Glomerular visceral epithelial cell (primary cell): Measurements from ENCODE around the gene ABCB4.

Experiments
- DNase-seq: peaks from one replicate; pipeline ENCODE4 v3.0.0-alpha.2; 2016; ENCODE audit errors: extremely low spot score

The ABCB4 gene

GRCh38 chr7:87475359-87476178, at the start of gene ABCB4:
TSS of gene ABCB4 (minus strand) at chr7:87475680. CDS start at chr7:87475465, 215 bp downstream.
- DNase-seq = peak; percentile 22

- no peak for DNase-seq
Observed at GRCh38 chr7:87518735-87519134, 43.3 kb upstream of the ABCB4 start.

GRCh38 chr7:87517891-87518290, 42.4 kb upstream of the ABCB4 start:
- DNase-seq = no peak

DNA sequence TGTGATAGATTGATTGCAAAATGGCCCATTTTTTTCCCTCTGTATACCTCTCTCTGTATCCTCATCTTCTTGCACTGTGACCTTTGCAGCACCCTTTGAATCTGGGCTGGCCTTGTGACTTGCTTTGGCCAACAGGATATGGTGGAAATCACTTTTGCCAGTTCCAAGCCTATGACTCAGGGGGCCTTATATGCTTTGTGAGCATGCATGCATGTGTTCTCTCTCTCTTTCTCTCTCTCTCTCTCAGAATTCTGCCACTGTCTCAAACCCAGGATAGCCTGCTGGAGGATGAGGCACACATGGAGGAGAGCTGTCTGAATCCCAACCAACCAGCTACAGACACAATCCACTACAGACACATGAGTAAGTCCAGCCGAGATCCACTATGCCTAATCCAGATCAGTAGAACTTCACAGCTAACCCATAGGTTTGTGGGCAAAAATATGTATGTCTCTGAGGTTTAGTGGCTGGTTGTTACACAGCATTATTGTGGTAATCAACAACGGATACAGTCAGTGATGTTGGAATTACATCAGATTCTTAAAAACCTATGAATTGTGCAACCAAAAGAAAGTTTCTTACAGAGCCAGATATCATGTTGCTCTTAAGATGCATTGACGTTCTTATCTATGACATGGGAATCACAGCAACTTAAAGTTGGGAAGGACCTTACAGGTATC, 41.8 kb upstream of the ABCB4 start:
- peak; percentile 12 for DNase-seq

DNA sequence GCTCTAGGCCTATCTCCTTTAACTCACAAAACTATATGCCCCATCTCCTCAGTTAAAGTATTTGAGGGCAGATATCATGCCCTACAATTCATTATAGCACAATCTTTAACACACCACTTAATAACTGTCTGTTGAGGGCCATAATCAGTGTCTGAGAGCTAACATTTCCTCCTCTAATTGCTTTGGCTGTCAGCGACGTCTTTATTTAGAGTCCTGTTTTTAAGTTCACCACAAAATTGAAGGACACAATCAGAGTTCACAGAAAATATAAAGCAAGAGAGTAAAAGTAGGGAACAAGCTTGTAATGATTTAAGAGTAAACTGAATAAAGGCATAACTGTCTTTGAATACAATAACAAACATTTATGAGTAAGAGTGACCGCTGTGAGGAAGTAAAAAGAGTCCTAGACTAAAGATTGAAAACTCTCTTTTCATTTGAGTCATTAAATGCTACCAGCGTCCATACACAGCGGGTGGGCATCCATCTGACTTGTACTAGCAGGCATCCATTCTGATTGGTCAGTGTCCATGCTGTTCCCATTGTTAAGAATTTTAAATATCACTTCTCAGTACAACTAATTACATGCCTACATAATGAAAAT, 38.4 kb upstream of the ABCB4 start:
- DNase-seq = no peak

- DNase-seq = no peak
Observed at GRCh38 chr7:87512906-87513305, 37.4 kb upstream of the ABCB4 start.

DNA sequence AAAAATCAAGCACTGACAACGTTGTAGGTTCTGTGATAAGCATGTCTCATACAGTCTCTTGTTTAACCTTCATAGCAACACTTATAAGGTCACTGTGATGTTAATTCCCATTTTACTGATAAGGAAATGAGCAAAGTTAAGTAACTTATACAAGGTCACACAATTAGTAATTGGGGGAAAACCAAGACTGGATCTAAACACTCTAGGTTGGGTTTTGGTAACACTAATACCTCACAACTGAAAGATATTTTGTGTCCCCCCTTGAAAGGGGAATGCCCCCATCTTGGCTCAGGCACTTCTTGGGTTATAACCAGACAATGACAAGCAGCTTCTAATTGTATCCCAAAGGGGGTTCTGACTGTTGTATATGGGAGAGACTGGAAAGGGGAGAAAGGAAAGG, 36.0 kb upstream of the ABCB4 start:
- DNase-seq = no peak

- DNase-seq = no peak
Observed at GRCh38 chr7:87510411-87510875, 35.0 kb upstream of the ABCB4 start.

- DNase-seq = no peak
Observed at GRCh38 chr7:87507446-87507845, 32.0 kb upstream of the ABCB4 start.

GRCh38 chr7:87506246-87507180, 31.0 kb upstream of the ABCB4 start:
- peak; percentile 25 for DNase-seq

DNA sequence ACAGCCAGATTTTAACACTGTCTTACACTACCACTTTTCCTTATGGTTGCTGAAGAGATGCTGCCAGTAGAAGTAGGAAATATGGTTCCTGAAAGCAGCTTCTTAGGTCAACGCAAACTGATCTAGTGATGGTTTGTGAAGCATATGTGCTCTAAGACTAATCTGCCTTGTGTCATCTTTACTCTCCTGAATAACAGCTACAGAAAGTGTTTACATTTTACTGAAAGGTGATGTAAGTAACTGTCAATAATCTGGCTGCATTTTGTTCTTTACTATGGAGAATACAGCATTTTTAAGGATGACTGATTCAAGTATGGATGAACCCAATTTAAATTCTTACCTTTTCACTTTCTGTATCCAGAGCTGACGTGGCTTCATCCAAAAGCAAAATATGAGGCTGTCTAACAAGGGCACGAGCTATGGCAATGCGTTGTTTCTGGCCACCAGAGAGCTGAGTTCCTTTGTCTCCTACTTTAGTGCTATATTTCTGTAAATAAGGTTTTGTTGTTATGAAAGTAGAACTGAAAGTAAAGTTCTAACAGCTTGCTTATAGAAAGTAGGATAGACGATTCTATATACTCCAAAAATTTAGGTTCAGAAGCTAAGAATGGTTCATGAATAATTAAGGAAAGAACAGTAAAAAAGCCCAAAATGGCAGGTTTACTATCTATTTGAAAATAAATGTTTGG, 30.2 kb upstream of the ABCB4 start:
- DNase-seq = no peak

DNA sequence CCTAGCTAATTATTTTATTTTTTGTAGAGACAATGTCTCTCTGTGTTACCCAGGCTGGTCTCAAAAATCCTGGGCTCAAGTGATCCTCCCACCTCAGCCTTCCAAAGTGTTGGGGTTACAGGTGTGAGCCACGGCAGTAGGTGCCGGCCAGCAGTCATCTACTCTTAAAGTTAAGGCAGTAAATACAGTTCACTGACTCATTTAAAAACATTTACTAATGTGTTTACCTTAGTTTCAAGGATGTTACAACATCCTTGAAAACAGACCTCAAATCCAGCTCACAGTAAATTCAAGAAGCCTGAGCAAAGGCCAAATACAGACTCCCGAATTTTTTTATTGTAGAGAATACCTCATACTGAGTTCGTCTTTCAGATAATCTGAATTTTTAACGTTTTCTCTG, 29.6 kb upstream of the ABCB4 start:
- DNase-seq = no peak

DNA sequence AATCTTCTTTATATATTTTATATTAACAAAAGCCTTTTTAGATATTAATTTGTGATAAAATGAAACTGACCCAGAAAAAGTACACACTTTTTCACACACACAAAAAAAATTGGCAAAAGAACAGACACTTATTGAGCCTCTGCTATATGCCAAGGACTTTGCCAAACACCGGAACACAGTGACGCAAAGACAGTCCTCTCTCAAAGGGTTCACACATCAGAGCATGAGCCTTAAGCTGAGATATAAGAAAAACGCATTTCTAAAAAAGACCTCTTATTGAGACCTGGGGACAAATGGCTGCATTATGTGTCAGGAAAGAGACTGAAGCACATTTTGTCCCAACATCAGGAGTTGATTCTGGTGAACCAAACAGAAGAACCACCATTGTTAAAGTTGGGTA, 24.0 kb upstream of the ABCB4 start:
- DNase-seq = no peak

GRCh38 chr7:87498893-87499292, 23.4 kb upstream of the ABCB4 start:
- DNase-seq = no peak

DNA sequence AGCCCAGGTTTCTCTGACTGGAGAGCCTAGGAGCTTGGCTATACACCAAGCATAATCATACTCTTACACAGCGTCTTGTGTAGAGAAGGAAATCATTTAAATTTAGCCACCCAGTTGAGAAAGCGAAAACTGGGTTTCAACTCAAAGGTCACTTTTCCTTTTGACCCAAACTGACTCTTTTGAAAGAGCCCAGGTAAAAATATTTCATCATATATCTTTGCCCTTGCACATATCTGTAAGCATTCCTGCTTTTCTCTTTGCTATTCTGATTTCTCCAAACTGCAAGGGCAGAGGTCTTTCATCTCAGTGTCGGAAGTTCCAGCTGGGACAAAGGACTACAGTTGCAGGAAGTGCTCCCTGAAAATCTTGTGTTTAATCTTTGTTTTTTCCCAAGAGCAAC, 22.0 kb upstream of the ABCB4 start:
- no peak for DNase-seq

- no peak for DNase-seq
Observed at GRCh38 chr7:87495366-87495765, 19.9 kb upstream of the ABCB4 start.

GRCh38 chr7:87494454-87494853, 19.0 kb upstream of the ABCB4 start:
- no peak for DNase-seq

- no peak for DNase-seq
Observed at GRCh38 chr7:87483131-87483530, 7.7 kb upstream of the ABCB4 start.

DNA sequence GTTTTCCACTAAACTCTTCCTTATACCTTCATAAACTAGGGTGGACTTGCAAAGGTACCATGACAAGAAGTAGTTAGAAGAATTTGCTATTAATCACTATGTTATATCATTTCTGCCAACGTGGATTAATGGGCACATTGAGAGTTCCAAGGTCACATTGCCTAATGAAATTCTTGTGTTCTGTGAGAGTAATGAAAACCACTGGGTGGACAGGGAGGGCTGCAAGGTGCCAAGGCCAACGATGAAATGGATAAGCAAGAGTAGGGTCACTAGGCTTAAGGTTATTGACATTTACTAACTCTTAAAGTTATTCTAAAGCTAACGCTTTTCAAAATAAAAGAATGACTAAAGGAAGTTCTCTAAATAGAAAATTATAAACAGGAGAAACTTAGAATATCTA, 6.6 kb upstream of the ABCB4 start:
- DNase-seq = no peak

GRCh38 chr7:87480386-87480785, 4.9 kb upstream of the ABCB4 start:
- peak; percentile 66 for DNase-seq

GRCh38 chr7:87479951-87480350, 4.5 kb upstream of the ABCB4 start:
- peak; percentile 4 for DNase-seq
